H1 (cell line): Measurements from ENCODE around the gene ADGRE2.

ENCODE experiments used
- BACH1 ChIP-seq: IDR thresholded peaks from 2 replicates; pipeline ENCODE4 v1.6.1; 2012; ENCODE audit warnings: low read length, improper control_type of control experiment
- BCL11A ChIP-seq, 2 experiments: IDR thresholded peaks; one replicate each; pipeline ENCODE4 v1.6.1; 2011; ENCODE audit warnings: low read depth in 2 of 2, low read length in 2 of 2, mild to moderate bottlenecking in 2 of 2
- CEBPB ChIP-seq: IDR thresholded peaks from 2 replicates; pipeline ENCODE4 v1.6.1; 2012; ENCODE audit warnings: low read depth, low read length
- GABPA ChIP-seq: IDR thresholded peaks from 2 replicates; pipeline ENCODE4 v1.6.1; 2011; ENCODE audit warnings: mild to moderate bottlenecking, low read length, moderate library complexity, borderline replicate concordance; ENCODE audit not compliant: insufficient read depth
- HDAC6 ChIP-seq: IDR thresholded peaks from one replicate; pipeline ENCODE4 v1.7.1; 2012; ENCODE audit warnings: low read depth, mild to moderate bottlenecking, inconsistent platforms, low read length, moderate library complexity
- JUND ChIP-seq: IDR thresholded peaks from 2 replicates; pipeline ENCODE4 v1.6.1; 2011; ENCODE audit warnings: mild to moderate bottlenecking, improper control_type of control experiment, low read length
- POLR2A ChIP-seq, 2 experiments: IDR thresholded peaks; 1 replicate in 1 of 2; 2 replicates in 1 of 2; pipeline ENCODE4 v1.6.1; 2011; ENCODE audit warnings: low read depth in 2 of 2, low read length in 2 of 2, mild to moderate bottlenecking in 2 of 2; ENCODE audit errors: control extremely low read depth in 1 of 2
- RAD21 ChIP-seq, 2 experiments: IDR thresholded peaks in 1 of 2; conservative IDR thresholded peaks in 1 of 2; 2 replicates each; pipeline ENCODE4 v1.6.1; 2011; ENCODE audit warnings: low read depth in 2 of 2, low read length in 2 of 2, improper control_type of control experiment in 1 of 2, inconsistent platforms in 1 of 2, mild to moderate bottlenecking in 1 of 2, moderate library complexity in 1 of 2
- RBBP5 ChIP-seq: IDR thresholded peaks from 2 replicates; pipeline ENCODE4 v1.7.1; 2012; ENCODE audit warnings: low read depth, mild to moderate bottlenecking, inconsistent platforms, low read length, moderate library complexity, borderline replicate concordance
- TAF1 ChIP-seq: IDR thresholded peaks from 2 replicates; pipeline ENCODE4 v1.6.1; 2011; ENCODE audit warnings: mild to moderate bottlenecking, low read depth, low read length
- TCF12 ChIP-seq: IDR thresholded peaks from 2 replicates; pipeline ENCODE4 v1.6.1; 2011; ENCODE audit warnings: low read depth, mild to moderate bottlenecking, low read length
- YY1 ChIP-seq: IDR thresholded peaks from 2 replicates; pipeline ENCODE4 v1.6.1; 2011; ENCODE audit warnings: low read depth, mild to moderate bottlenecking, low read length

DNA sequence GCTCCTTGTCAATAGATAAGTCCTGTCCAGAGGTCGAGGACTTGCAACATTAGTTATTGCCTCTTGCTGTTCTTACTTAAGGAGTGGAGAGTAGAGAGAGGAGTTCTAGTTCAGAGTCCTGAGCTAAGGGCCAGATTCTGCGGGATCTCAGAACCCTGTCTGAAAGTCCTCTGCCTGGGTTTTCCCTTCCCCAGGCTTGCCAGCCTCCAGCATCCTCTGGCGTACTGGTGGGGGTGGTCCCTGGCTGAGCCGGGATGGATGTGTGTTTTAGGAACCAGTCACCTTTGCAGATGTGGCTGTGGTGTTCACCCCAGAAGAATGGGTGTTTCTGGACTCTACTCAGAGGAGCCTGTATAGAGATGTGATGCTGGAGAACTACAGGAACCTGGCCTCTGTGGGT is 62.5 kb downstream of the ADGRE2 start:
- TF ChIP-seq TCF12 (no peak), RBBP5 (no peak), TAF1 (no peak), JUND (no peak), CEBPB (no peak), YY1 (no peak), GABPA (no peak), BACH1 (no peak), HDAC6 (no peak), BCL11A (IDR thresholded peaks at IDR 0.05; ENCODE audit: low read depth in 2 of 2, low read length in 2 of 2) (no peak), RAD21 (IDR thresholded peaks at IDR 0.05 in 1 of 2, conservative IDR thresholded peaks at IDR 0.05 in 1 of 2; ENCODE audit: low read depth in 2 of 2, low read length in 2 of 2) (no peak), POLR2A (IDR thresholded peaks at IDR 0.05; ENCODE audit: control extremely low read depth in 1 of 2, low read depth in 2 of 2, low read length in 2 of 2) (no peak)
